ENCODE data around the gene APOL2.
A peak's percentile ranks its signal among the peaks of the same experiment; 100 is the strongest.
"Not testable (repeated sequence)": the region's sequence is repeated elsewhere in the genome, so short reads cannot be mapped to it uniquely, and the experiment has no call there.

Gene APOL2

GRCh38 chr22:36221799-36222751, 17.3 kb downstream of the APOL2 start:
- peak; percentile 66 for DNase-seq (ENCODE audit: low spot score)

GRCh38 chr22:36220451-36220921, 18.8 kb downstream of the APOL2 start:
- DNase-seq (ENCODE audit: low spot score) = peak; percentile 40

- no peak for DNase-seq (ENCODE audit: low spot score)
These were observed 20.6 kb downstream of the APOL2 start for GRCh38 chr22:36218648-36219193.

- DNase-seq (ENCODE audit: low spot score) = no peak
These were observed 23.3 kb downstream of the APOL2 start for GRCh38 chr22:36215981-36216380.

- no peak for DNase-seq (ENCODE audit: low spot score)
These were observed 25.7 kb downstream of the APOL2 start for GRCh38 chr22:36213586-36213985.

GRCh38 chr22:36212901-36213300, 26.4 kb downstream of the APOL2 start:
- no peak for DNase-seq (ENCODE audit: low spot score)

GRCh38 chr22:36211237-36211861, 28.0 kb downstream of the APOL2 start:
- no peak for DNase-seq (ENCODE audit: low spot score)

GRCh38 chr22:36210224-36210623, 29.1 kb downstream of the APOL2 start:
- no peak for DNase-seq (ENCODE audit: low spot score)

- DNase-seq (ENCODE audit: low spot score) = not testable (repeated sequence)
These were observed 29.8 kb downstream of the APOL2 start for GRCh38 chr22:36209488-36209908.

GRCh38 chr22:36208914-36209313, 30.4 kb downstream of the APOL2 start:
- no peak for DNase-seq (ENCODE audit: low spot score)

- DNase-seq (ENCODE audit: low spot score) = no peak
These were observed 31.1 kb downstream of the APOL2 start for GRCh38 chr22:36208162-36208765.

GRCh38 chr22:36206255-36206654, 33.1 kb downstream of the APOL2 start:
- DNase-seq (ENCODE audit: low spot score) = no peak

GRCh38 chr22:36205573-36205972, 33.8 kb downstream of the APOL2 start:
- DNase-seq (ENCODE audit: low spot score) = not testable (repeated sequence)

- DNase-seq (ENCODE audit: low spot score) = no peak
These were observed 34.7 kb downstream of the APOL2 start for GRCh38 chr22:36204632-36205015.

- no peak for DNase-seq (ENCODE audit: low spot score)
These were observed 35.2 kb downstream of the APOL2 start for GRCh38 chr22:36204001-36204631.

GRCh38 chr22:36203441-36203840, 35.9 kb downstream of the APOL2 start:
- not testable (repeated sequence) for DNase-seq (ENCODE audit: low spot score)

- not testable (repeated sequence) for DNase-seq (ENCODE audit: low spot score)
These were observed 36.4 kb downstream of the APOL2 start for GRCh38 chr22:36202906-36203305.

GRCh38 chr22:36201630-36202319, 37.6 kb downstream of the APOL2 start, which contains the start of gene APOL4:
Gene APOL4 (minus strand): TSS chr22:36201809. CDS start chr22:36201734, 75 bp downstream.
- peak; percentile 43 for DNase-seq (ENCODE audit: low spot score)

- not testable (repeated sequence) for DNase-seq (ENCODE audit: low spot score)
These were observed 38.3 kb downstream of the APOL2 start for GRCh38 chr22:36201025-36201424.

GRCh38 chr22:36199001-36199551, 40.3 kb downstream of the APOL2 start:
- DNase-seq (ENCODE audit: low spot score) = no peak

- DNase-seq (ENCODE audit: low spot score) = no peak
These were observed 40.8 kb downstream of the APOL2 start for GRCh38 chr22:36198536-36198935.
